RKO (cell line): ENCODE data around the gene FAM186B.
"Not testable (repeated sequence)": the region's sequence is repeated elsewhere in the genome, so short reads cannot be mapped to it uniquely, and the experiment has no call there.

ENCODE experiments used
- DNase-seq: peaks from one replicate; pipeline ENCODE4 v3.0.0-alpha.2; 2016; ENCODE audit warnings: low spot score

The FAM186B gene

DNA sequence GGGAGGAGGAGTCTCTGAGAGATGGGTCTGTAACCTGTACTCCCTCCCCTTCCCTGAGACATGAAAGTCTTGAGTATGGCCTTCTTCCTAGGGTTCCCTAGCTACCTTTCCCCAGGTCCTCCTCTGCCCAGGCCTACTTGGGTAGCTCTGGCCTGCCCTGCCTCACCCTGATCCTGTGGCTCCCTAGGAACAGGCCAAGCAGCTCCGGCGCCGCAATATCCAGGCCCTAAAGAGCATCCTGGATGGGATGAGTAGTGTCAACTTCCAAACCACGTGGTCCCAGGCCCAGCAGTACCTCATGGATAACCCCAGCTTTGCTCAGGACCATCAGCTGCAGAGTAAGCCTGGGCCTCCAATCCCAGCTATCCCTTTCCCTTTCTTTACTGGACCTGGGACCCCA lies 30.2 kb upstream of the FAM186B start:
- DNase-seq, result no peak

DNA sequence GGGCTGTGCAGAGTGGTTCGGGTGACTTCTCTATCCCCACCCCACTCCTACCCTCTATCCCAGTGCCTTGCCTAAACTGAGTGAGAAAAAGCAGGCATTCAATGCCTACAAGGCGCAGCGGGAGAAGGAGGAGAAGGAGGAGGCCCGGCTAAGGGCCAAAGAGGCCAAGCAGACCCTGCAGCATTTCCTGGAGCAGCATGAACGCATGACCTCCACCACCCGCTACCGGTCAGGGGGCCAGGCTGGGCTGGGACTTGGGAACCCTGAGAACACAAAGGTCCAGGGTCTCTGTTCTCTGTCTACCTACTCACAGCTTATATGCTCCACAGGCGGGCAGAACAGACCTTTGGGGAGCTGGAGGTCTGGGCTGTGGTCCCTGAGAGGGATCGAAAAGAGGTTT lies 29.6 kb upstream of the FAM186B start:
- no peak for DNase-seq

GRCh38 chr12:49633703-49634345 lies 28.4 kb upstream of the FAM186B start:
- DNase-seq, result no peak

DNA sequence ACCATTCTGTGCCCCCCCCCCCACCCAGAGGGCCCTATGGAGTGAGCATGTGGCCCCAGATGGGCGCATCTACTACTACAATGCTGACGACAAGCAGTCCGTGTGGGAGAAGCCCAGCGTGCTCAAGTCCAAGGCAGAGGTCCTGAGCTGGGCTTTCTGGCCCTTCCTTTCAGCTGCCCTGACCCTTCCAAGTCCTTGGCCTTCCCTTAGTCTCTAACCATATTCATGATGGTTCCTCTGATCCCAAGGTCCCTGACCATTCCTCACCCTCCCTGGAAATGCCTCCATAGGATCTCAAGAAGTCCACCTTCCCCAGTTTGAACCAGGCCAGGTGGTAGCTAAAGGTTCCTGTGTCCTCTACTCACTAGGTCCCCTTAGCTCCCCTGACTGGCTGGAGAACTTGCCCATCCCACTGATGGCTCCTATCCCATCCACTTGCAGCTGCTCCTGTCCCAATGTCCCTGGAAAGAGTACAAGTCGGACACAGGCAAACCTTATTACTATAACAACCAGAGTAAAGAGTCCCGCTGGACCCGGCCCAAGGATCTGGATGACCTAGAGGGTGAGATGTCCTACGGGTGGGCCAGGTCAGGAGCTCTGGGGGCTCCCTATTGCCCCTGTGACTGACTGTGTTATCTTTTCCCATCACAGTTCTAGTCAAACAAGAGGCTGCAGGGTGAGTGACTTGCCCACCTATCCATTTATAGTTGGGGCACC lies 27.7 kb upstream of the FAM186B start:
- no peak for DNase-seq

DNA sequence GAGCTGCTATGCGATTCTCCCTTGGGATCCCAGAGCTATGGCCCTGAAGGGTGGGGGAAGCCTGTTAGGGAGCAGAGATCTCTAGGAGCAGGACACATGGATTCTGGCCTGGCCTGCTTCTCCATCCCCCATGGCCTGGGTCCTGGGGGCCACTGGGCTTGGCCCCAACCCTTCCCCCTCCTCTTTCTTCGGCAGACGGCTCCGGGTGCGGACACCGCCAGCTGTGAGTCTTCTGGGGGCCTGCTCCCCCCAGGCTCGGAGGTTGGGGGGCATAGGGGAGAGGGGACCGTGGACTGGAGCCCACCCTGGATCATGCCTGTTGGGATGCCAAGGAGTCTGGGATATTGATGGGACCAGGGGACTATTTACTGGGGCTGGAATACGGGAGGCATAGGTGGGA lies 27.0 kb upstream of the FAM186B start:
- no peak for DNase-seq

- DNase-seq, result no peak
Observed at GRCh38 chr12:49631336-49631907, 26.0 kb upstream of the FAM186B start.

GRCh38 chr12:49627752-49628360 lies 22.4 kb upstream of the FAM186B start:
- peak; percentile 37 for DNase-seq

DNA sequence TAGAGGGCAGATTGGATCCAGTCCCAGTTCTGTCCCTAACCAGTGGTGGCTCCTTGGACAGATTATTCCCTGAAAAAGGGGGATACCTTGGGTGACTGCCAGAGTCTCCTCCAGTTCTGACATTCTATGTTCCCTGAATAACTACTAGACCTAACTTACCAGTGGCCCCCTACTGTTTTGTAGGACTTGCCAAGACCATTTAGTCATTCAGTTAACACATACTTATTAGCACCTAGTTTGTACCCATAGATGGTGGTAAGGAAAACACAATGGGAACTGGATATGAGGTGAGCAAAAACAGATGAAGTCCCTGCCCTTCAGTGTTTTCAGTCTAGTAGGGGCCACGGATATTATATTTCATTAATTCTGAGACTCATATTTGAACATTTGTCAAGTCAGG lies 21.4 kb upstream of the FAM186B start:
- DNase-seq, result no peak

DNA sequence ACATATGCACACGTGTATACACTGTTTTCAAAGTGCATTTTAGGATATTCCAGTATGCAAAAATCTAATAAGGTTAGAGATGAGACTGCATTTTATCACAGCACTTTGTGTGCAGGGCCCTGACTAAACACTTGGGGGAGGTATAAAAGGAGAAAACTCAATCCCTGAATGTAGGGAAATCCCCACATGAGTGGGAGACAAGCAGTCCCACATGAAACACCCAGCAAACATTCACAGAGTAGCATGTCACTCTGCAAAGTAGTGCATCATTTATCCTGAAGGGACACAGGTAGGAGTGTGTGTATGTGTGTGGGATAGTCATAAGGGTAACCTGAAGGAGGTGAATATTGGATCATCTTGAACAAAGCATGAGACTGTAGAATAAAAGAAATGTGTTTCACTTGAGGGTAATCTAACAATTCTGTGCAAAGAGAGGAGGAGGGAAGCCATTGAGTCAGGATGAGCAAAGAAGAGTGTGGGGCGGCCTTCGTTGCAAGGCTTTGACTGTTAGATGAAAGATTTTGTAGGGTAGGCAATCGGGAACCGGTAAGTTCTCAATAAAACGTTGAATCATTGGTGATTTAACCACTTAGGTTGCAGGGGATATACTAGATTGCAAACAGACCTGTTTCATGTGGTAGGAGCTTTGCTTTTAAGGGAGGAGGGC lies 20.9 kb upstream of the FAM186B start:
- no peak for DNase-seq

- DNase-seq, result peak; percentile 43
Observed at GRCh38 chr12:49624921-49625577, 19.6 kb upstream of the FAM186B start.

DNA sequence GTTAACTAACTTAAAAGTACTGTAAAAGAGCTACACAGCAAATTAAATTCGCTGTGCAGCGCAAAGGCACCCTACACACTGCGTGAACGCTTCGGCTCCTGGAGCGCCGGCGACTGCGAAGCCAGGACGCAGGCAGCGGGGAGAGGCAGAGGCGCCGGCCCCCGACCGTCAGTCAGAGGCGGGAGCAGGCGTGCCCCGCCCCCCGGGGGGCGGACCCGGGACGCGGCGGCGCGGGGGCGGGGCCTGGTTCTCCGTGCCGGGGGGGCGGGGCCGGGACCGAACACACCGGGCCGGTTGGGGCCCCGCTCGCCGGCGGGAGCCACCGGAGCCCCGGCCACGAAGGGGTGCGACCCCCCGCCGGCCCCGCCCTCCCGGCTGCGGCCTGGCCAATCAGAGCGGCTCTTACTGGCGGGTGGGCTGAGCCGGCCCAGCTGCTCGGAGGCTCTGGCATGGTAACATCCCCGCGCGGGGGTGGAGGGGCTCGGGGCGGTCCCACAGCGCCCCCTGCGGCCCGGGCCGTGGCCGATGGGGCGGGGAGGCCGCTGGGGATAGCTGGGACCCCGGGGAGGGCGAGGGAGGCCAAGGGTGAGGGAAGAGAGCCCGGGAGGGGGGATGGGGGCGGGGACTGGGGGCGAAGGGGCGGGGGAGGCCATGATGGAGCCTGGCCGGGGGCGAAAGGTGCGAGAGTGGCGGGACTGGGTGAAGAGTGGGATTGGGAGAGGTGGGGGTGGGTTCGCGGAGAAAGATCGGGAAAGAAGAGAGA lies 17.9 kb upstream of the FAM186B start, which contains the start of gene PRPF40B:
PRPF40B (plus strand) TSS at position 420 of the 763 bp plus-strand sequence; CDS start at position 450, 30 bp downstream.
- peak; percentile 87 for DNase-seq

GRCh38 chr12:49622501-49623141 lies 17.2 kb upstream of the FAM186B start:
- peak; percentile 37 for DNase-seq

- no peak for DNase-seq
Observed at GRCh38 chr12:49621651-49622500, 16.4 kb upstream of the FAM186B start.

- DNase-seq, result no peak
Observed at GRCh38 chr12:49619286-49619685, 13.8 kb upstream of the FAM186B start.

DNA sequence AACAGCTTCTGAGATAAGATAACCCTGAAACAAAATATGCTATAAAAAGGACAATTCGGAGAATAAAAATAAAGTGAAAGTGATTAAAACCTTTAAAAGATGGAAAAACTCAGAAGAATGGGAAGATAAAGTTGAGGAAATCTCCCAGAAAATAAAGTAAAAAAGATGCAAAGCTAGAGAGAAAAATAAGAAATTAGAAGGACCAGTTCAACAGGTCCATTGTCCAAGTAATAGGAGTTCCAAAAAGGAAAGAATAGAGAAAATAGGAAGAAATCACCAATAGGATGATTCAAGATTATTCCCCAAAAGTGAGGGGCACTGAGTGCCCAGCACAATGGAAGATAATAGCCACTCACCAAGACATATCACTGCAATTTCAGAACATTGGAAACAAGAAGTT lies 13.1 kb upstream of the FAM186B start:
- DNase-seq, result no peak

GRCh38 chr12:49616533-49617219 lies 11.2 kb upstream of the FAM186B start:
- DNase-seq, result no peak

DNA sequence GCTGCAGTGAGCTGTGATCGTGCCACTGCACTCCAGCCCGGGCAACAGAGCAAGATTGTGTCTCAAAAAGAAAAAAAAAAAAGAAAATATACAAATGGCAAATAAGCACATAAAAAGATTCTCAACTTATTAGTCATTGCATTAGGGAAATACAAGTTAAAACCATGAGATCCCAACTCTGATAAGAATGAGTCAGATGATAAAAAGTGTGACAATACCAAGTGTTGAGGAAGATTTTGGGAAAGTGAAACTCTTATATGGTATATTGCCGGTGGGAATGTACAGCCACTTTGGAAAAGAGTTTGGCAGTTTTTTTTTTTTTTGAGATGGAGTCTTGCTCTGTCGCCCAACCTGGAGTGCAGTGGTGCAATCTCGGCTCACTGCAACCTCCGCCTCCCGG lies 10.3 kb upstream of the FAM186B start:
- peak; percentile 50 for DNase-seq

- no peak for DNase-seq
Observed at GRCh38 chr12:49612210-49612609, 6.8 kb upstream of the FAM186B start.

DNA sequence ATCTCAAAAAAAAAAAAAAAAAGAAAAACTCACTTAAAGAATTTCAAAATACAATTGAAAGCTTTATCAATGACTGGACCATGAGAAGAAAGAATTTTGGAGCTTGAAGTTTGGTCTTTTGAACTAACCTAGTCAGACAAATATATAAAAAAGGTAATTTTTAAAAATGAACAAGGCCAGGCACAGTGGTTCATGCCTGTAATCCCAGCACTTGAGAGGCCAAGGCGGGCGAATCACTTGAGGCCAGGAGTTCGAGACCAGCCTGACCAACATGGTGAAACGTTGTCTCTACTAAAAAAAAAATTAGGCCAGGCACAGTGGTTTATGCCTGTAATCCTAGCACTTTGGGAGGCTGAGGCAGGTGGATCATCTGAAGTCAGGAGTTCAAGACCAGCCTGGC lies 5.3 kb upstream of the FAM186B start:
- not testable (repeated sequence) for DNase-seq
